ENCODE data around the gene FBXO45.
A peak's percentile ranks its signal among the peaks of the same experiment; 100 is the strongest.
"Not testable (repeated sequence)": the region's sequence is repeated elsewhere in the genome, so short reads cannot be mapped to it uniquely, and the experiment has no call there.

The FBXO45 gene

GRCh38 chr3:196568246-196569002 is at the start of gene FBXO45, which contains the start of gene WDR53:
Gene FBXO45, plus strand, starts transcription at chr3:196568660. Its CDS starts 325 bp downstream, at chr3:196568985.
Gene WDR53, minus strand, starts transcription at chr3:196568554. Its CDS starts 7,079 bp downstream, at chr3:196561475.
- peak; percentile 88 to 95 (median 90) for DNase-seq (ENCODE audit: low read depth in 3 of 3)

GRCh38 chr3:196518966-196519717 is 49.3 kb upstream of the FBXO45 start:
- DNase-seq (ENCODE audit: low read depth in 3 of 3) = peak in 1 of 3 experiments; percentile 53

- no peak for DNase-seq (ENCODE audit: low read depth in 3 of 3)
Observed at GRCh38 chr3:196519718-196520082, 48.8 kb upstream of the FBXO45 start.

- DNase-seq (ENCODE audit: low read depth in 3 of 3) = not testable (repeated sequence)
Observed at GRCh38 chr3:196521291-196521690, 47.2 kb upstream of the FBXO45 start.

- no peak for DNase-seq (ENCODE audit: low read depth in 3 of 3)
Observed at GRCh38 chr3:196523841-196524240, 44.6 kb upstream of the FBXO45 start.

- no peak for DNase-seq (ENCODE audit: low read depth in 3 of 3)
Observed at GRCh38 chr3:196524527-196524926, 43.9 kb upstream of the FBXO45 start.

- DNase-seq (ENCODE audit: low read depth in 3 of 3) = no peak
Observed at GRCh38 chr3:196525141-196525540, 43.3 kb upstream of the FBXO45 start.

- peak; percentile 54 to 84 (median 67) for DNase-seq (ENCODE audit: low read depth in 3 of 3)
Observed at GRCh38 chr3:196528639-196529233, 39.7 kb upstream of the FBXO45 start.

- no peak for DNase-seq (ENCODE audit: low read depth in 3 of 3)
Observed at GRCh38 chr3:196531418-196531817, 37.0 kb upstream of the FBXO45 start.

- no peak for DNase-seq (ENCODE audit: low read depth in 3 of 3)
Observed at GRCh38 chr3:196533260-196533681, 35.2 kb upstream of the FBXO45 start.

- peak; percentile 35 to 57 (median 36) for DNase-seq (ENCODE audit: low read depth in 3 of 3)
Observed at GRCh38 chr3:196537319-196537984, 31.0 kb upstream of the FBXO45 start.

GRCh38 chr3:196541684-196542445 is 26.6 kb upstream of the FBXO45 start:
- no peak for DNase-seq (ENCODE audit: low read depth in 3 of 3)

GRCh38 chr3:196544491-196544992 is 23.9 kb upstream of the FBXO45 start:
- DNase-seq (ENCODE audit: low read depth in 3 of 3) = no peak

GRCh38 chr3:196546537-196546936 is 21.9 kb upstream of the FBXO45 start:
- no peak for DNase-seq (ENCODE audit: low read depth in 3 of 3)

- DNase-seq (ENCODE audit: low read depth in 3 of 3) = no peak
Observed at GRCh38 chr3:196547067-196547466, 21.4 kb upstream of the FBXO45 start.

- not testable (repeated sequence) for DNase-seq (ENCODE audit: low read depth in 3 of 3)
Observed at GRCh38 chr3:196549312-196549711, 19.1 kb upstream of the FBXO45 start.

- DNase-seq (ENCODE audit: low read depth in 3 of 3) = not testable (repeated sequence)
Observed at GRCh38 chr3:196550172-196550571, 18.3 kb upstream of the FBXO45 start.

GRCh38 chr3:196552253-196552652 is 16.2 kb upstream of the FBXO45 start:
- DNase-seq (ENCODE audit: low read depth in 3 of 3) = no peak

GRCh38 chr3:196553551-196553950 is 14.9 kb upstream of the FBXO45 start:
- no peak for DNase-seq (ENCODE audit: low read depth in 3 of 3)

GRCh38 chr3:196554205-196554604 is 14.3 kb upstream of the FBXO45 start:
- DNase-seq (ENCODE audit: low read depth in 3 of 3) = no peak

GRCh38 chr3:196555295-196555694 is 13.2 kb upstream of the FBXO45 start:
- DNase-seq (ENCODE audit: low read depth in 3 of 3) = no peak
